HG03135 (cell line): Measurements from ENCODE around the gene SMAD7.

ENCODE experiments used
- ATAC-seq: cut with Tn5 transposase; IDR thresholded peaks from one replicate; pipeline ENCODE4 v1.9.1; 2021; ENCODE audit warnings: mild to moderate bottlenecking, moderate library complexity; ENCODE audit not compliant: unreplicated experiment

Gene SMAD7

DNA sequence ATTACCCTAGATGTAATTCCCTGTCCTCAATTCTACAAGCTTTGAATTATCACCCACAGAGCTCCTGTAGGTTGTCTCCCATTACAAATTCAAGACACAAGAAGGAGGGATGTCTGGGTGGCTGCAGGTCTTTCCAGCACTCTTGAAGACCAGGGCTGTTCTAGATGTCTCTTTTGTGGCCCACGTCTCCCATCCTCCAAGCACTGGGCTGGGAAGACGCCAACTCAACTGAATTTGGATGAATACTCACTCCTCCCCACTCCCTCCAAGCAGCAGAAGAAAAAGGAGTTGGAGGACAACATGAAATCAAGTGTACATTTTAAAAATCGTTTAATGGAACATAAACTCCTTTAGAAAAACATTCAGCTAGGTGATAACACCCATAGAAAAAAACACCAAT is 31.2 kb downstream of the SMAD7 start:
- no peak for ATAC-seq

GRCh38 chr18:48918660-48919456 is 31.9 kb downstream of the SMAD7 start:
- no peak for ATAC-seq

DNA sequence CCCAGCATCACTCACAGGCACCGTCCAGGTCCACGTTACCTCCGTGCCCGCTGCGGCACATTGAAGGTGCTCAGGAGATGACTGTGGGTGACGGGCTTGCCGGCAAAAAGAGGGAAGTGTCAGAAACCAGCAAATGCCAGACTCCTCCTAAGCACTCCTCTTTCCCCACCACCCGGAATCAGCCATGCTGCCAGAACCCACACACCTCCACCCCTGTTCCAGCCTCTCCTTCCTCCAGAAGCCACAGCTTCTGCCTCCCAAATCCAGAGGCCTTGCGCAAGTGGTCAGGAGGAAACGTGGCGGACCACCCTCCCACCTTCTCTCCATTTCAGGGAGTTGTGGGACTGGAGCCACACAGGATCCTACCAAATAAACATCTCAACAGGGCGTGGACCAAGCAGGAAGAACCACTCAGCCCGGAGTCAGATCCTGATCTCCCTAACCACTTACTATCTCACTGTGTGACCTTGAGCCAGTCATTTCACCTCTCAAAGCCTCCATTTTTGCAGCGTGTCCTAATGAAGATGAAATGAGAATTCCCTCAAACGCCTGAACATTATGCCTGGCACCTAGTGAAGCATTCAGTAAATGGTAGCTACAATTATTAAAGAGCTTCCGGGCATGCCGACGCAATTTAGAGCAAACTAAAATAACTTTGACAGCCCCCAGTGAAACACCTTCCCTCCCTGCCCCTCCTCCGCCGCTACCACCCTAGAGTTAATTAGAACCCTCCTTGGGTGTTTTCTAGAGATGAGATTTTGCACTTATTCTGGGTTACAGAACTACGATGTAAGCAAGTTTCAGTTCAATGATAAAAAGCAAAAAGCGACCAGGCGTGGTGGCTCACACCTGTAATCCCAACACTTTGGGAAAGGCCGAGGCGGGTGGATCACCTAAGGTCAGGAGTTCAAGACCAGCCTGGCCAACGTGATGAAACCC is 32.9 kb downstream of the SMAD7 start:
- no peak for ATAC-seq

GRCh38 chr18:48915626-48916425 is 34.9 kb downstream of the SMAD7 start:
- ATAC-seq, result no peak

- no peak for ATAC-seq
These were observed 36.0 kb downstream of the SMAD7 start for GRCh38 chr18:48914581-48915251.

DNA sequence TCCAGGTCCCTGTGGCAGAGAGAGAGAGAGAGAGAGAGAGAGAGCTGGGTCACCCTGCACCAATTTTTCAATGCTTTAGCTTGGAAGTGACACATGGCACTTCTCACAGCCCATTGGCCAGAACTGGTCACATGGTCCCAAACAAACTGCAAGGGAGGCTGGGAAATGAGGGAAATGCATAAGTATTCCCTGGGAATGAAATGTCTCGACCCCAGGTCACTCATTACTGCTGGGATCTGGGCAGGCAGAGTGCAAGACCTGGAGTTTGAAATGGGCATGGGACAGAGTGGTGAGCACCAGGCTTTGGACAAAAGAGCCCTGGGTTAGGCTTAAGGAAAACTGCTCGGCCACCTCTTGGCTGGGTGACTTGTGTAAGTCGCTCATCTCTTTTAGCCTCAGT is 37.0 kb downstream of the SMAD7 start:
- ATAC-seq, result no peak

DNA sequence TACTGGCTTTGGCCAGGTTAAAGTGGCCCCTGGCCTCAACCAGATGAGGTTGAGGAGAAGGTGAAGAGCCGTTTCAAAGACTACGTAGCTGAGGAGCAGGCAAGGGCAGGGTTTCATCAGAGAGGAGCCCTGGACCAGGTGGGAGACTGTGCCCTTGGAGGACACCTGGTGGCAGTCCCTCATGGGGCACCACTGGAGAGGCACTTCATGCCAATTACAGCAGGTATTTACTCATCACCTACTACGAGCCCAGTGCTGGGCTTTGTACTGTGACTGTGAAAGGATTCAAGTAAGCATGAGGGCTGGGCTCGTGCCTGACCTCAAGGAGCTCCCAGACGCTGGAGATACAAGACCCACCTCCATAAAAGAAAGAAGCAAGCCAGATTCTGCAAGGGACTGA is 37.6 kb downstream of the SMAD7 start:
- no peak for ATAC-seq

DNA sequence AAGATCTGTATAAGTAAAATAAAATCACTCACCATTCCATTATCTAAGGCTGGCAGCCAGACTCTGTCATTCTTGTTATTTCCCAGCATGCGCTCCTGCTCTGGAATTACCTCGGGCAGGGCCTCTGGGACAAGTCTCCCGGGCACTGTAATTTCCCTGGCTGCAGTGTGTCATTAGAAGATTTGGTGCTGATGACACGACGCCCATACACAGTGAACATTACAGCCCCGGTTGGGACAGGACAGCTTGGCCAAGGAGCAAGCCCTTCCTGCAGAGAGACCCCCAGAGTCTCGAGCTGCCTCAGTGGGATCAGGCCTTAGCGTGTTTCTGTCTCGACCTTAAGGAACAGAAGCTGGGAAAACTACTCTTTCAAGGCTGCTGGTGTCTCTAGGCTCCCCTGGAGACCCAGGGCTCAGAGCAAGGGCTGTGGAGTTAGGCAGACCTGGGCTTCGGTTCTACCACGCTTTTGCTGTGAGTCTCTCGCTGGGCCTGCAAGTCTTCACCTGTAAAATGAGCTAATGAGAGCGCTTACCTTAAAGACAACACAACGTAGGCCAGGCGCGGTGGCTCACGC is 39.7 kb downstream of the SMAD7 start:
- ATAC-seq, result no peak

DNA sequence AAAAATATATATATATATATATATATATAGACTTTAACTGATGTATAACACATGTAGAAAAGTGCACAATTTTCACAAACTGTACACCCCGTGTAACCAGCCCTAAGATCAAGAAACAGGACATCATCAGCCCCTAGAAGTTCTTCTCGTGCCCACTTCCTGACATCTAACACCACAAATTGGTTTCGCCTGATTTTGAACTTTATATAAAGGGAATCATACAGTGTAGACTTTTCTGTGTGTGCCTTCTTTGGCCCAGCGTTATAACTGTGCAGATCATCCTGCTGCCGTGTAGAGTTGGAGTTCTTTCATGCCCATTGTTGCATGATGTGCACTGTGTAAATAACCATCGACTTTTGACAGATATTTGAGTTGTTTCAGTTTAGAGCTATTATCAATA is 41.0 kb downstream of the SMAD7 start:
- ATAC-seq, result no peak

DNA sequence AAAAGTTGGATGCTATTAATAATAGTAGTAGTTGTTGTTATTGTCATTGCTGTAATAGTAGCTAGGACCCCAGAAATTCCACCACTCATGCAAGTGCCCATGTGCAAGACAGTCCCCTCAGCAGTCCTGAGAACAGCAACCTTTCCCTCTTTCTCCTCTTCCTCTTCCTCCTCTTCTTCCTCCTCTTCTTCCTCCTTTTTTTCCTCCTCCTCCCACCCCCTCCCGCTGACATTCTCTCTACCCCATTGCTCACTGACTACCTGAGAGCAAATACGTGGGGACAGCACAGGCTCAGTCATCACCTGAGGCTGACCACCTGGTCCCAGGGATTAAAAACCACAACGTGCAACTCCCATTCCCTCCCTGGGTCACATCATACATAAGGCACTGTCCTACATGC is 41.8 kb downstream of the SMAD7 start:
- no peak for ATAC-seq

- ATAC-seq, result no peak
These were observed 45.3 kb downstream of the SMAD7 start for GRCh38 chr18:48905513-48905912.

DNA sequence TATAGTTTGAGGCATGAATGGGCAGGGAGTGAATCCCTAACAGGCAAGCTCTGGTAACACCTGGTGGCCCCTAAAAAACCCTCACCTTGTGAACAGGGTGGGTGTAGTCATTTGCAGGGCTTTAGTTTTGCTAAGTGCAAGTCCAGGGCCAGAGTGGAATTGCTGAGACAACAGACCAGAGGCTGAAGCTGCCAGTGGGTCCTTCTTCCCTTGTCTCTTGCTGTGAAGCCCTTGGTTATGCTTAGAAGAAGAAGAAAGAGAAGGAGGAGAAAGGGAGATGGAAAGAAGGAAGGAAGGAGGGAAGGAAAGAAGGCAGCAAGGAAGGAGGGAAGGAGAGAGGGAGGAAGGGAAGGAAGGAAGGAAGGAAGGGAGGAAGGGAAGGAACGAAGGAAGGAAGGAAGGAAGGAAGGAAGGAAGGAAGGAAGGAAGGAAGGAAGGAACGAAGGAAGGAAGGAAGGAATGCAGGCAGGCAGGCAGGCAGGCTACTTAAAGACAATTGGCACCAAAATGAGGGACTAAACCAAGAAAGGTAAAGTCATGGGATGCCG is 45.8 kb downstream of the SMAD7 start:
- ATAC-seq, result no peak

DNA sequence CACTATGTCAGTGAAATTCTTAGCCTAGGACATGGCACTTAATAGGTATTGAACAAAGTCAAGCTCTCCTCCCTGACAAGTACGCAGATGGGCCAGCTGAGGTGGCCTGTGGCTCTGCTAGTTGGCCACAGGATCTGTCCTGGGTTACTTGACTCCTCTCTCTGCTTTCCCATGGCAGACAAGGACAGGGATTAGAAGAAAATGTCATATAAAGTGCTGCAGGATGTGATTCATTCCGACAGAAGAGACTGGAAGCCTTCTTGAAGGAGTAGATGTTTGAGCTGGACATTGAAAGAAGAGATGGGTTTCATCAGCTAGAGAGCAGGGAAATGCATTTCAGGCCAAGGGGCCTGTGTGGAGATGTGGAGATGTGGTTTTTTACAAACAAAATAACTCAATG is 46.7 kb downstream of the SMAD7 start:
- no peak for ATAC-seq

GRCh38 chr18:48902856-48903601 is 47.7 kb downstream of the SMAD7 start:
- ATAC-seq, result no peak

DNA sequence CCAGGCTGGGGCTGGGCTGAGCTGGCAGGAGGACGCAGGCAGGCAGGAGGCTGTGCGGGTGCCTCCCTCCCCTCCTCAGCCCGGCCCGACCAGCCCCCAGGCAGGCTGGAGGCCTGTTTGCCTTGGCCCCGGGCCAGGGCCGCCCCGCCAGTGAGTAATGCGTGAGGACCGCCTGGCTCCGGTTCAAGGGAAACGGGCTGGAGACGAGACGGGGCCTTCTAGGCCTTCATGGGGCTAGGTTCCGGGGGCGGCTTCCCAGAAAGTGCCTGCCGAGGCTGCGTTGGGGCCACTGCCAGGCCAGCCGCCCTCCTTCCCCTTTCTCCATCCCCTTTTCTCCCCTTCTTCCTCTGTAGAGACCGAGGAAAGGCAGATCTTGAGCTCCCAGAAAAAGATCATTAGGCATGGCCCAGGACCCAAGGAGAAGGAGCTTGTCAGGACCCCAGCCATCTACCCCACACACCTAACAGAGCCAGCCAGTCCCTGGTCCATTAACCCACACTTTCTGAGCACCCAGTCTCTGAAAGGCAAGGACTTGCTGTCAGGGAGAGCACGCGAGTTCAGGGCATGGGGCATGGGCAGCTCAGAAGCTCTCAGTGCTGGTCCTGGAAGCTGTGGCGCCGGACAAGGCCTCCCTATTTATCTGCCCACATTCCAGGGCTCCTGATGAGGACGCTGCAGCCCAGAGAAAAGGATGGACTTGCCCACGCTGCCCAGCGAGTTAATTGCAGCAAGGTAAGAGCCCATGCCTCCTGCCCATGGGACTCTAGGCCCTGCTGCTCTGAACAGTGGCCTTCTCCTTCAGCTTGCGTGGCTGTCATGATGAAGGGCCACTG is 48.5 kb downstream of the SMAD7 start:
- no peak for ATAC-seq

GRCh38 chr18:48901145-48902022 is 49.4 kb downstream of the SMAD7 start:
- ATAC-seq, result no peak

DNA sequence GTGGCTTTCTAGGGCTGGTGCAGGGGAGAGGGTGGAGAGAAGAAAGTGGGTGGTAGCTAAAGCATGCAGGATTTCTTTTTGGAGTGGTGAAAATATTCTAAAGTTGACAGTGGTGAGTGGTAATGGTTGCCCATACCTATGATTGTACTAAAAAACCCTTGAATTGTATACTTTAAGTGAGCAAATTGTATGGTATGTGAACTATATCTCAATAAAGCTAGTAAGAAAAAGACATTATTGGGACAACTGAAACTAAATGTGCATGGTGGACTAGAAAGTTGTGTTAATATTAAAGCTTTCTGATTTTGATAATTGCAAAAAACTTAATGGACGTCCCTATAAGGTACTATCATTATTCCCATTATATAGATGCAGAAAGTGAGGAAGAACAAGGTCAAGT is 50.3 kb downstream of the SMAD7 start:
- ATAC-seq, result no peak
